Lung (tissue), 12 donors: ENCODE data around the gene APBA2. TPM values are rescaled to one million over a fixed set of nuclear protein-coding genes. Genes with fewer than 3 reads are reported as not detected.

Experiments
- ATAC-seq: fragments of 200-7000 bp; cut with Tn5 transposase; one replicate; pipeline ENCODE4 v1.9.1; 2020; ENCODE audit warnings: moderate number of reproducible peaks; ENCODE audit not compliant: insufficient read depth, low FRiP score
- DNase-seq, 3 donors: peaks; one replicate each; pipeline ENCODE4 v3.0.0-alpha.2; 2013 to 2017
- H3K27ac ChIP-seq, 2 donors: one replicate each; pipeline ENCODE4 v1.5.1; 2013; ENCODE audit warnings: mild to moderate bottlenecking in 2 of 2, moderate library complexity in 2 of 2, control low read depth in 1 of 2, inconsistent platforms in 1 of 2, low read depth in 1 of 2, low read length in 1 of 2
- H3K27me3 ChIP-seq, 3 donors: one replicate each; pipeline ENCODE4 v1.5.1; 2013; ENCODE audit warnings: low read length in 2 of 3; ENCODE audit not compliant: control insufficient read depth in 3 of 3, insufficient read depth in 3 of 3
- H3K36me3 ChIP-seq, 4 donors: one replicate each; pipeline ENCODE4 v1.5.1; 2013; ENCODE audit warnings: low read length in 4 of 4, mild to moderate bottlenecking in 1 of 4, moderate library complexity in 1 of 4; ENCODE audit not compliant: control insufficient read depth in 4 of 4, insufficient read depth in 4 of 4
- H3K4me1 ChIP-seq, 5 donors: one replicate each; pipeline ENCODE4 v1.5.1; 2013; ENCODE audit warnings: low read length in 5 of 5, mild to moderate bottlenecking in 2 of 5, moderate library complexity in 1 of 5; ENCODE audit not compliant: control insufficient read depth in 5 of 5, insufficient read depth in 5 of 5
- H3K4me3 ChIP-seq: one replicate; pipeline ENCODE4 v1.5.1; 2013; ENCODE audit warnings: mild to moderate bottlenecking, control low read depth, moderate library complexity
- H3K9ac ChIP-seq, 2 donors: one replicate each; pipeline ENCODE4 v1.5.1; 2013; ENCODE audit warnings: low read length in 2 of 2, control low read depth in 1 of 2; ENCODE audit not compliant: insufficient read depth in 1 of 2
- H3K9me3 ChIP-seq, 4 donors: one replicate each; pipeline ENCODE4 v1.5.1; 2013; ENCODE audit warnings: low read length in 3 of 4, mild to moderate bottlenecking in 1 of 4, moderate library complexity in 1 of 4; ENCODE audit not compliant: control insufficient read depth in 4 of 4, insufficient read depth in 3 of 4
- WGBS, 2 donors: extraction: QIAGEN DNeasy Blood & Tissue Kit; methylation state at CpG; one replicate each; pipeline ENCODE4 v1.1.7; 2013; 5-methylcytosine and 5-hydroxymethylcytosine counted together
- polyA plus RNA-seq, 2 donors: library from polyadenylated mRNA; stranded (reverse); fragments of 200-250 nt; gene quantifications; one replicate each; pipeline ENCODE4 v1.2.1, GENCODE V29; 2013
- total RNA-seq, 2 donors: library from RNA; depleted of rRNA in 1 of 2; stranded (reverse); fragments of >200 nt in 1 of 2; gene quantifications; one replicate each; pipeline ENCODE4 v1.2.1, GENCODE V29; 2014 to 2021
- TF ChIP-seq, protein P1 (sequence below): IDR thresholded peaks from 2 replicates; pipeline ENCODE4 v1.5.1; 2012; ENCODE audit warnings: mild to moderate bottlenecking; ENCODE audit errors: control extremely low read depth, extremely low read depth
- donor health status: control.
- donor health status: control.
- donor health status: Bipolar disorder and iron deficiency.
- donor health status: healthy.
- donor health status: DM: yes; HTN: yes; CAD: no.

The APBA2 gene
- total and polyA plus RNA-seq, 4 donors, result 1.6 to 18.3 (median 4.5) TPM

DNA sequence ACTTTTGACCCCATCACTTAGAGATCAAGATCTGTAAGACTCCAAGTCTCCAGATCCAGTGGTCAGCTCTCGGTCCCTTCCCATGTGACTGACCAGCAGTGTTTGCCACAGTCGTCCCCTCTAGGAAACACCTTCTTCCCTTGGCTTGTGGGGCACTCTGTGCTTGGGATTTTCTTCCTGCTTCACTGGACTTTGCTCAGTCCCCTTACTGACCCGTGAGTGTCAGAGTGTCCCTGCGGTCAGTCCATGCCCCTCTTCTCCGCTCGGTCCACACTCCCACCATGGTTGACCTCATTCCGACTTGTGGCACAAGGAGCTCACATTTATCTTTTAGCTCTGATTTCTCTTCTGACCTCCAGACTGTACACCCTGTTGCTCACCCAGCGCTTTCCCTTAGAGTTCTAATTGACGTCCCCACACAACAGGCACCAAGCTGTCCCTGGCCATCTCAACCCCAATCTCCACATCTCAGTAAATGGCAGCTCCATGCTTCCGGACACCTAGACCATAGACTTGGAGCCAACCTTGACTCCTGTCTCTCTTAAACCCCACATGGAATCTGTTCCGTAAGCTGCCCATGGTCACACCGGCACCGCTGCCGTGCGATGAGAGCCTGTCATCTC lies 67.9 kb downstream of the APBA2 start:
- no peak overlapping the region for H3K27ac ChIP-seq
- 78 to 88% methylated on average over 15 of the region's 15 CpGs for WGBS, 2 donors
- ATAC-seq (no peak), DNase-seq (no peak)
- no peaks in the 10 kb centered on the region for H3K27me3 ChIP-seq
- peaks cover 0 to 27% (median 4%) of the 10 kb centered on the region in 5 donors for H3K4me1 ChIP-seq
- H3K4me3 ChIP-seq, result no peak overlapping the region
- TF ChIP-seq, protein P1, sequence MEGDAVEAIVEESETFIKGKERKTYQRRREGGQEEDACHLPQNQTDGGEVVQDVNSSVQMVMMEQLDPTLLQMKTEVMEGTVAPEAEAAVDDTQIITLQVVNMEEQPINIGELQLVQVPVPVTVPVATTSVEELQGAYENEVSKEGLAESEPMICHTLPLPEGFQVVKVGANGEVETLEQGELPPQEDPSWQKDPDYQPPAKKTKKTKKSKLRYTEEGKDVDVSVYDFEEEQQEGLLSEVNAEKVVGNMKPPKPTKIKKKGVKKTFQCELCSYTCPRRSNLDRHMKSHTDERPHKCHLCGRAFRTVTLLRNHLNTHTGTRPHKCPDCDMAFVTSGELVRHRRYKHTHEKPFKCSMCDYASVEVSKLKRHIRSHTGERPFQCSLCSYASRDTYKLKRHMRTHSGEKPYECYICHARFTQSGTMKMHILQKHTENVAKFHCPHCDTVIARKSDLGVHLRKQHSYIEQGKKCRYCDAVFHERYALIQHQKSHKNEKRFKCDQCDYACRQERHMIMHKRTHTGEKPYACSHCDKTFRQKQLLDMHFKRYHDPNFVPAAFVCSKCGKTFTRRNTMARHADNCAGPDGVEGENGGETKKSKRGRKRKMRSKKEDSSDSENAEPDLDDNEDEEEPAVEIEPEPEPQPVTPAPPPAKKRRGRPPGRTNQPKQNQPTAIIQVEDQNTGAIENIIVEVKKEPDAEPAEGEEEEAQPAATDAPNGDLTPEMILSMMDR, result no peak
- peaks cover 0 to 4% (median 0%) of the 10 kb centered on the region in 4 donors for H3K9me3 ChIP-seq
- no peaks in the 10 kb centered on the region for H3K36me3 ChIP-seq
- H3K9ac ChIP-seq, result no peak overlapping the region

DNA sequence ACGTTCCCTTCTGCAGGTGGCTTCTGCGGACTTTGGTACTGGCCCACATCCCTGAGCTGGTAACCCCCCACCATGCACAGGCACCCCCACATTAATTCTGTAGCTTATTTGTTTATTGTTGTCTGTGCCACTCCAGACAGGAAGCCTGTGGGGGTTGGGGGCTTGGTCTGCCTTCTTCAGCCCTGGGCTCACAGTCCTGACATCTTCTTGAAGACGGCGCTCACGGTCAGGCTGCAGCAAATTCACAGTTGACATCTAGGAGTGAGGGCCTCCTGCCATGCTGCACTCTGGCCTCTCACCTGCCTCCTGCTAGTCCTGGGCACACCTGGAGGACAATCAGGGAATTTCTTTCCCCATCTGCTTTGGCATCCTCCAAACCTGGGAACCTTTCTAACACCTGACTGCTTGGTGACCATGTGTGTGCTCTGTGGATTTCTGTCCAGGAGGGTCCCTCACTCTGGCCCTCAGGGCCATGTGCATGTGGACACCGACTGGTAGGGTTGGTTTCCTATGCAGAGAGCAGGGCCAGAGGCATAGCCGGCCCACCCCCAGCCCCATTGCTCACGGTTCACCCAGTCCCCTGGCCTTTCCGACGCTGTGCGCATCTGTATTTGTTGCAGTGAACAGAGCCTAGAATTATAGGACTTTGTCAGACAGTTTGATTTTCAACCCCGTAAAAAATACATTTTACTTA lies 68.8 kb downstream of the APBA2 start:
- 68 to 80% methylated on average over 12 of the region's 12 CpGs for WGBS, 2 donors
- H3K4me3 ChIP-seq, result no peak overlapping the region
- TF ChIP-seq, protein P1, result no peak

DNA sequence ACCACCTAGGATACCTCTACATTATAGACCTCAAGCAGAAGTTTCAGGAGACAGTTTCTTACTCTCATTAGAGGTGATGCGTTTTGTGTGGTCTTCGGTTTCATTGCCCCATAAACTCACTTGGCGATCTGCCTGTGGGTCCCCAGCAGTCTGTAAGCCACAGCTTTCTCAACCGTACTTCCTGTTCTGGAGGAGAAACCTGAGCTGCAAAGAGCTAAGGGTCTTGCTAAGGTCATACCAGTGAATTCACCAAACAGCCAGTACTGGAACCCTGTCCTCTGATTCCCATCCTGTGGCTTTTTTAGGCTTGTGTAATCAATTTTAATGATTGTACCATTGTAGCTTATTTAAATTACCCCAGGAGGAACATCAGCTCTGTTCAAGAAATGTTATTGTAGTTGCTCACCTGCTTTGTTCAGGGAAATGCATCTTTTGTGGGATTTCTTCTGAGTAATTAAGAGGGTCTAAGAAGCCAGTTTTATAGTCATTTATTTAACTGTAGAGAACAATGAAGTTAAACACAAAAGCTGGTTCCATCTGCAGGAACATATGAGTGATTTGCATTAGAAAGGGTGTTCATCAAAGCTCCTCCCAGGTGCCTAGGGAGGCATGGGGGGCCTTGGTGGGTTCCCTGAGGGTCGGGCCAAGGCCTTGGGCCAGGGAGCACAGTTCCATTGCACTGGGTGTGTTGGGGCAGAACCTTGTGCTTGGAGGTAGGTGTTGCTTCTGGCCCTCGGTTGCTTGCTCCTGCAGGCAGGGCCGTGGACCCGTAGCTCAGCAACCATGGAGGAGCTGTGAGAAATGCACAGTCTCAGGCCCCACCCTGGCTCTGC lies 69.6 kb downstream of the APBA2 start:
- DNase-seq, result peak in 1 of 3 donors; percentile 58
- no peak overlapping the region for H3K9ac ChIP-seq
- H3K9me3 ChIP-seq, result peaks cover 0 to 4% (median 0%) of the 10 kb centered on the region in 4 donors
- WGBS, 2 donors, result 63 to 69% methylated on average over 8 of the region's 8 CpGs
- H3K27ac ChIP-seq, result no peak overlapping the region
- ATAC-seq, result no peak
- no peaks in the 10 kb centered on the region for H3K36me3 ChIP-seq
- TF ChIP-seq, protein P1, result no peak
- H3K27me3 ChIP-seq, result no peaks in the 10 kb centered on the region
- peaks cover 0 to 27% (median 4%) of the 10 kb centered on the region in 5 donors for H3K4me1 ChIP-seq
- H3K4me3 ChIP-seq, result no peak overlapping the region

More for the DNA sequence above, 68.8 kb downstream of the APBA2 start:
- Histone ChIP-seq H3K36me3 (no peaks in the 10 kb centered on the region), H3K4me1 (peaks cover 0 to 27% (median 4%) of the 10 kb centered on the region in 5 donors), H3K9ac (no peak overlapping the region), H3K27me3 (no peaks in the 10 kb centered on the region), H3K9me3 (peaks cover 0 to 4% (median 0%) of the 10 kb centered on the region in 4 donors), H3K27ac (no peak overlapping the region)
- DNase-seq (no peak), ATAC-seq (no peak)
